C4-2B (cell line): ENCODE results near the gene SDCBP2.

Experiments
- ZFX ChIP-seq: fragments of 450-650 bp; IDR thresholded peaks from 2 replicates; pipeline ENCODE4 v1.6.1; 2017
- TF ChIP-seq, protein P1 (sequence below): fragments of 450-650 bp; conservative IDR thresholded peaks from 2 replicates; pipeline ENCODE4 v1.5.1; 2017; ENCODE audit warnings: mild to moderate bottlenecking

DNA sequence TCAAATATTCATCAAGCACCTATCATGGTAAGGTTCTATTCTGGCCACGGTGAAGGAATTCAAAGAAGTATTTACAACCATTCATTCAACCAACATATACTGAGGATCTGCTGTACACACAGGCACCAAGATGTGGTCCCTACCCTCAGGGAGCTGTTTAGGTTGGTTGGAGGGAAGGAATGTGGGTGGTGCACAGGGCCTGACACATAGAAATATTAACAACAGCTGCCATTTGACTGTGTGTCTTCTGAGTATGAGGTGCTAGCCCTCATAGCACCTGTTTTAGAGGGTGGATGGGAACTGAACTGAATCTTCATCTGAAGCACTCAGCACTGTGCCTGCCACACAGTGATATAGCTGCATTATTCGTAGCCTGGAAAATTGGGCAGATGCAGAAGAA lies 55.6 kb downstream of the SDCBP2 start:
- TF ChIP-seq, protein P1, sequence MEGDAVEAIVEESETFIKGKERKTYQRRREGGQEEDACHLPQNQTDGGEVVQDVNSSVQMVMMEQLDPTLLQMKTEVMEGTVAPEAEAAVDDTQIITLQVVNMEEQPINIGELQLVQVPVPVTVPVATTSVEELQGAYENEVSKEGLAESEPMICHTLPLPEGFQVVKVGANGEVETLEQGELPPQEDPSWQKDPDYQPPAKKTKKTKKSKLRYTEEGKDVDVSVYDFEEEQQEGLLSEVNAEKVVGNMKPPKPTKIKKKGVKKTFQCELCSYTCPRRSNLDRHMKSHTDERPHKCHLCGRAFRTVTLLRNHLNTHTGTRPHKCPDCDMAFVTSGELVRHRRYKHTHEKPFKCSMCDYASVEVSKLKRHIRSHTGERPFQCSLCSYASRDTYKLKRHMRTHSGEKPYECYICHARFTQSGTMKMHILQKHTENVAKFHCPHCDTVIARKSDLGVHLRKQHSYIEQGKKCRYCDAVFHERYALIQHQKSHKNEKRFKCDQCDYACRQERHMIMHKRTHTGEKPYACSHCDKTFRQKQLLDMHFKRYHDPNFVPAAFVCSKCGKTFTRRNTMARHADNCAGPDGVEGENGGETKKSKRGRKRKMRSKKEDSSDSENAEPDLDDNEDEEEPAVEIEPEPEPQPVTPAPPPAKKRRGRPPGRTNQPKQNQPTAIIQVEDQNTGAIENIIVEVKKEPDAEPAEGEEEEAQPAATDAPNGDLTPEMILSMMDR, result no peak
- TF ChIP-seq ZFX, result no peak
